Measurements from ENCODE around the gene TLCD2. TPM values are rescaled to one million over a fixed set of nuclear protein-coding genes. Genes with fewer than 3 reads are reported as not detected.

TLCD2 gene
- total RNA-seq (2022; extraction: Qiagen RNA extraction), result 1.3 to 1.9 TPM (median 1.6 TPM) in 5 replicates

GRCh38 chr17:1709971-1710806 is at the start of gene TLCD2:
Gene TLCD2, minus strand, starts transcription at chr17:1710377. Its CDS starts 135 bp downstream, at chr17:1710242.

DNA sequence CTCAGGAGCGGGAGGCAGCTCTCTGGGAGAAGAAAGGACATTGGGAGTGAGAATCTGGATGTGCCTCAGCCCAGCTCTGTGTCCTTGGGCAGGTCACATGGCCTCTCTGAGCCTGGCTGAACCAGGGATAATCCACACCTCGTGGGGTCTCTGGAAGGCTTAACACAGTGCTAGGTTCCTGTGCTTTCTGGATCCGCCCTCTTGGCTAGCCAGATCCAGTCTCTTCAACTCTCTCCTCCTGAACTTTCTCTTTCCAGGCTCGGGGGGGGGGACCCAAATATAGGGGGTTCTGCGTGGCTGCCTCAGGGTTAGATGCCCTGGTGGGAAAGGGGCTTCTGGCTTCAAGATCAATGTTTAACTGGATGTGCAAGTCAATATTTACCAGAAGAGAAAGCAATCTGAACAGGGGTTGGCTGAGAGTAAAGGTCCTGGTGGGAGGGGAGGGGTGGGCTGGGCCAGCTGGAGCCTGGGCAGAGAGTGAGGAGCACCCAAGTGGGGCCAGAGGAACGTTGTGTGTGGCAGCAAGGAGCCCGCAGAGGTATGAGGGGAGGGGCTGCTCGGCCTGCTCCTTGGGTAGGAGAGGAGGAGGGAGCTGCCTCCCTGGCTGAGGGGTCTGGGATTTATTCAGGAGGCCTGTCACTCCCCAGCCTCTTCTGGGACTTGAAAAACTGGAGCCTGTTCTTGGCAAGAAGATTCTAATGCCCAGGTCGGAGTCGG is 32.4 kb upstream of the TLCD2 start, which contains the start of gene SERPINF2:
SERPINF2 (plus strand) TSS at position 501 of the 717 bp plus-strand sequence. CDS start 2,125 bp downstream, outside the sequence.

DNA sequence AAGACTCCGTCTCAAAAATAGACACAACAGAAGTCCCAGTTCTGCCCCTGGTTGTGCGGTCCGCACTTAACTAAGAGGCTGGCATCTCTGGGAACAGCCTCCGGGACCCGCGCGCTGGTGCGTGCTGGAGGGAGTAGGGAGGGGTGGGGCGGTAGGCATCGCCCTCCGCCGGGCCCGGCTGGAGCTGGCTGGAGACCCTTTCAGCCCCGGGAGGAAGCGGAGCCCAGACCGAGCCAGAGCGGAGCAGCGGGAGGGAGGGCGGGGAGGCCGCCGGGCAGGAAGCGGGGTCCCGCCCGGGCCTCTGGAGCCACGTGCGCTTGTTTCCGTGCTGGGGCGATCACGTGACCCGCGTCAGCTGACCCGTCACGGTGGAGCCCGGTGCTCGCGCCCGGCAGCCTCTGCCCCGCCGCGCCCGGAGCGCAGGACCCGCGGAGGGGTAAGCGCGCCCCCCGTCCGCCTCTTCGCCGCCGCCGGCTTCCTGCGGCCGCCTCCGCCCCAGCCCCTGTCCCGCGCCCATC is 14.2 kb upstream of the TLCD2 start, which contains the start of gene WDR81:
WDR81 (plus strand) TSS at position 354 of the 518 bp plus-strand sequence. CDS start 256 bp downstream, outside the sequence.

GRCh38 chr17:1684378-1685189 is 25.6 kb downstream of the TLCD2 start, which contains the start of gene PRPF8:
Gene PRPF8, minus strand, starts transcription at chr17:1684867. Its CDS starts 296 bp downstream, at chr17:1684571.

Other genes starting within 250 kb of the TLCD2 start
- 123 to 137 TPM (median 134 TPM) in 5 replicates for gene MYO1C, start 217.7 kb downstream of the TLCD2 start, total RNA-seq (2022; extraction: Qiagen RNA extraction)
- 24.1 to 26.5 TPM (median 25.8 TPM) in 5 replicates for gene INPP5K, start 193.8 kb downstream of the TLCD2 start, total RNA-seq (2022; extraction: Qiagen RNA extraction)
- gene PITPNA, start 147.6 kb downstream of the TLCD2 start, total RNA-seq (2022; extraction: Qiagen RNA extraction), result 63.5 to 70.5 TPM (median 66.9 TPM) in 5 replicates
- 4.9 to 6.2 TPM (median 5.9 TPM) in 5 replicates for gene SLC43A2, start 81.5 kb downstream of the TLCD2 start, total RNA-seq (2022; extraction: Qiagen RNA extraction)
- 0.18 to 0.38 TPM (median 0.21 TPM) in 5 replicates for gene SCARF1, start 64.6 kb downstream of the TLCD2 start, total RNA-seq (2022; extraction: Qiagen RNA extraction)
- gene RILP, start 60.5 kb downstream of the TLCD2 start, total RNA-seq (2022; extraction: Qiagen RNA extraction), result 11.5 to 19.8 TPM (median 16.9 TPM) in 5 replicates
- 246 to 278 TPM (median 255 TPM) in 5 replicates for gene PRPF8, start 25.5 kb downstream of the TLCD2 start, total RNA-seq (2022; extraction: Qiagen RNA extraction)
- gene WDR81, start 14.3 kb upstream of the TLCD2 start, total RNA-seq (2022; extraction: Qiagen RNA extraction), result 26.4 to 32.9 TPM (median 28.7 TPM) in 5 replicates
- 2.9 to 3.8 TPM (median 3.2 TPM) in 5 replicates for gene SERPINF2, start 32.5 kb upstream of the TLCD2 start, total RNA-seq (2022; extraction: Qiagen RNA extraction)
- 1.8 to 3.8 TPM (median 2.2 TPM) in 5 replicates for gene SERPINF1, start 51.7 kb upstream of the TLCD2 start, total RNA-seq (2022; extraction: Qiagen RNA extraction)
- 8.5 to 10.2 TPM (median 9.1 TPM) in 5 replicates for gene SMYD4, start 119.5 kb upstream of the TLCD2 start, total RNA-seq (2022; extraction: Qiagen RNA extraction)
- gene RPA1, start 119.6 kb upstream of the TLCD2 start, total RNA-seq (2022; extraction: Qiagen RNA extraction), result 68.4 to 79.3 TPM (median 75.0 TPM) in 5 replicates

Data from A549 treated with Hydrocortisone at 1 μM for 4 hours (cell line).